Heart left ventricle (tissue), 16 donors: ENCODE data around the gene RFX3. TPM values are rescaled to one million over a fixed set of nuclear protein-coding genes. Genes with fewer than 3 reads are reported as not detected.

Experiments used
- ATAC-seq, 4 donors: fragments of 200-7000 bp; cut with Tn5 transposase; one replicate each; pipeline ENCODE4 v1.9.1; 2020 to 2022; ENCODE audit warnings: moderate library complexity in 4 of 4, mild to moderate bottlenecking in 3 of 4, moderate number of reproducible peaks in 1 of 4
- DNase-seq, 5 donors: peaks; one replicate each; pipeline ENCODE4 v3.0.0-alpha.2; 2020
- H3K27ac ChIP-seq, 12 donors: fragments of 200-600 bp; sonication (generic) in 4 of 12; one replicate each; pipeline versions ENCODE4 v1.5.0 to v1.8.0; 2016 to 2022; ENCODE audit warnings: mild to moderate bottlenecking in 2 of 12
- H3K27me3 ChIP-seq, 9 donors: fragments of 200-600 bp; sonication (generic) in 2 of 9; one replicate each; pipeline versions ENCODE4 v1.5.1 to v1.8.0; 2016 to 2022; ENCODE audit warnings: mild to moderate bottlenecking in 3 of 9
- H3K36me3 ChIP-seq, 9 donors: fragments of 200-600 bp; sonication (generic) in 2 of 9; one replicate each; pipeline versions ENCODE4 v1.5.0 to v1.8.0; 2018 to 2022; ENCODE audit warnings: mild to moderate bottlenecking in 2 of 9
- H3K4me1 ChIP-seq, 12 donors: fragments of 200-600 bp; sonication (generic) in 4 of 12; one replicate each; pipeline versions ENCODE4 v1.5.0 to v1.8.0; 2016 to 2022; ENCODE audit warnings: mild to moderate bottlenecking in 3 of 12
- H3K4me3 ChIP-seq, 12 donors: fragments of 200-600 bp; sonication (generic) in 4 of 12; one replicate each; pipeline versions ENCODE4 v1.5.0 to v1.8.0; 2017 to 2022; ENCODE audit warnings: mild to moderate bottlenecking in 9 of 12, moderate library complexity in 4 of 12
- H3K9me3 ChIP-seq, 12 donors: fragments of 200-600 bp; sonication (generic) in 4 of 12; one replicate each; pipeline versions ENCODE4 v1.5.0 to v1.8.0; 2016 to 2022; ENCODE audit warnings: mild to moderate bottlenecking in 1 of 12
- POLR2A ChIP-seq, 2 donors: fragments of 450-650 bp; IDR thresholded peaks; one replicate each; pipeline ENCODE4 v1.6.1; 2017; ENCODE audit warnings: antibody characterized with exemption in 2 of 2, mild to moderate bottlenecking in 2 of 2, moderate library complexity in 2 of 2
- WGBS, 4 donors: extraction: QIAGEN DNeasy Blood & Tissue Kit in 2 of 4; methylation state at CpG; one replicate each; pipeline versions ENCODE4 v1.1.5 to v1.1.7; 2013 to 2018; 5-methylcytosine and 5-hydroxymethylcytosine counted together
- intact Hi-C, 10 donors: fragments of 100-400 bp; cut with DNase I; formaldehyde crosslinking; loops; one replicate each; pipeline versions ENCODE4 v1.11.1 to v1.14.2; 2022
- polyA plus RNA-seq, 2 donors: library from polyadenylated mRNA; stranded (reverse); fragments of 200-250 nt; gene quantifications; one replicate each; pipeline ENCODE4 v1.2.3, GENCODE V29; 2013
- total RNA-seq, 9 donors: library from RNA; depleted of rRNA in 2 of 9; stranded (reverse); fragments of >200 nt in 2 of 9; fragmentation: NEBNext Ultra II Directional in 3 of 9; extraction: Animal tissue kit (Norgen Biotek cat#: 25700) in 3 of 9; gene quantifications; one replicate each; pipeline versions ENCODE4 v1.1.0 to v1.2.4, GENCODE V29; 2016 to 2023
- TF ChIP-seq, protein P1 (sequence below), 12 donors: fragments of 200-600 bp; sonication (generic) in 4 of 12; IDR thresholded peaks; one replicate each; pipeline versions ENCODE4 v1.5.0 to v1.8.0; 2018 to 2022; ENCODE audit warnings: antibody characterized with exemption in 12 of 12, mild to moderate bottlenecking in 5 of 12
- donor health status: ischemic (EF 13 %, LVEDD 7.1; RV severe dilation, severe dysfunction).
- donor health status: healthy with polysubstance abuse.
- donor health status: DM: no; HTN: yes; CAD: no.
- donor health status: DM: no; HTN: no; CAD: no.
- donor health status: ischemic (EF 25% LVEDD 6.9; RV normal size, moderate dysfunction).
- donor health status: ischemic (EF 25% LVEDD 5.7; RV mildly dilated, moderate dysfunction).
- donor health status: healthy.
- donor health status: DM: yes; HTN: yes; CAD: no.
- donor health status: ischemic (EF 35%, LVEDD 5.7; RV mildly dilated, moderate dysfunction).
- donor health status: nonischemic (EF 11% LVEDD 7.7; RV severe dilation, severe dysfunction).
- donor health status: DM: yes; HTN: yes; CAD: no.
- donor health status: PGD.
- donor health status: ischemic (EF 29% LVEDD 5.4; RV normal size, mild dysfunction).
- donor health status: nonischemic (EF 23%, LVEDD 6.1; RV moderate dilation, normal function).

The RFX3 gene
- total and polyA plus RNA-seq, 11 donors: 0.80 to 8.3 (median 2.9) TPM

DNA sequence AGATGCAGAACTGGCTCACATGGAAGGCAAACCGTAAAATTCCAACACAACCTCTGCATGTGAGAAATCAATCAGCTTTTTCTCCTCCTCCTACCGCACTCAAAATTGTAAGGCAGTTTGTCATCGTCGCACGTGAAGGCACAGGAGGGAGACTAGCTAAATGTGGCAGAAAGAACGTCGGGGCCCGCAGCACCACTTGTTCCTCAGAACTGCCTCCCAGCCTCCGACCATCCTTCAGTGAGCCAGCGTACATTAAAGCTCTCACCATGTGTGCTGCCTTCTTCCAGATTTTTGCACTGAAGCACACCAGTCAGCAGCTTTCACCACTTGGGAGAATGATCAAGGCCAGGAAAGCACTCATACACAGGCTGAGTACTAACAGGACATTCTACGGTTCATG lies 105.9 kb downstream of the RFX3 start:
- no peak overlapping the region for H3K27ac ChIP-seq
- H3K36me3 ChIP-seq: no peaks in the 10 kb centered on the region
- H3K4me3 ChIP-seq: no peak overlapping the region
- 74 to 88% (median 83%) methylated on average over 11 of the region's 11 CpGs for WGBS, 4 donors
- DNase-seq (no peak), ATAC-seq (no peak)
- peaks cover 0 to 6% (median 0%) of the 10 kb centered on the region in 12 donors for H3K9me3 ChIP-seq
- no peaks in the 10 kb centered on the region for H3K27me3 ChIP-seq
- intact Hi-C loops: no loop called here
- H3K4me1 ChIP-seq: no peaks in the 10 kb centered on the region
- TF ChIP-seq, protein P1, sequence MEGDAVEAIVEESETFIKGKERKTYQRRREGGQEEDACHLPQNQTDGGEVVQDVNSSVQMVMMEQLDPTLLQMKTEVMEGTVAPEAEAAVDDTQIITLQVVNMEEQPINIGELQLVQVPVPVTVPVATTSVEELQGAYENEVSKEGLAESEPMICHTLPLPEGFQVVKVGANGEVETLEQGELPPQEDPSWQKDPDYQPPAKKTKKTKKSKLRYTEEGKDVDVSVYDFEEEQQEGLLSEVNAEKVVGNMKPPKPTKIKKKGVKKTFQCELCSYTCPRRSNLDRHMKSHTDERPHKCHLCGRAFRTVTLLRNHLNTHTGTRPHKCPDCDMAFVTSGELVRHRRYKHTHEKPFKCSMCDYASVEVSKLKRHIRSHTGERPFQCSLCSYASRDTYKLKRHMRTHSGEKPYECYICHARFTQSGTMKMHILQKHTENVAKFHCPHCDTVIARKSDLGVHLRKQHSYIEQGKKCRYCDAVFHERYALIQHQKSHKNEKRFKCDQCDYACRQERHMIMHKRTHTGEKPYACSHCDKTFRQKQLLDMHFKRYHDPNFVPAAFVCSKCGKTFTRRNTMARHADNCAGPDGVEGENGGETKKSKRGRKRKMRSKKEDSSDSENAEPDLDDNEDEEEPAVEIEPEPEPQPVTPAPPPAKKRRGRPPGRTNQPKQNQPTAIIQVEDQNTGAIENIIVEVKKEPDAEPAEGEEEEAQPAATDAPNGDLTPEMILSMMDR (IDR thresholded peaks at IDR 0.05): no peak
- TF ChIP-seq POLR2A (IDR thresholded peaks at IDR 0.05): no peak

DNA sequence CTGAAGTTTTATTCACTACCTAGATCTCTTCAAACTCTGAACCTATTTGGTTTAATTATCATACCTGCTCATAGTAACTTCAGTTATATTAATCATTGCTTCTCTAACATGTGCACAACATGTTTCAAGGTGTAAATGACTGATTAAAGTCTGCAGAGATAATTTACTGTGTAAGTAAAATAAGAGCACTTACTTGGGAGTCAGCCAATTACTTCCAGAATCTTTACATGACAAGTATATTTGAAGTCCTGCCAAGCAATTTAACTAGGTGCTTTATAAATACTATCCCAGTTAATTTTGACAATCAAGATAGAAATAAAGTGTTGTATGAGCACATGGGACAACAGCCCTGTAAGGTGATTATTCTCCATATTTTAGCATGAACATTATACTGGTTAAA lies 109.9 kb downstream of the RFX3 start:
- H3K27ac ChIP-seq: no peak overlapping the region
- TF ChIP-seq POLR2A (IDR thresholded peaks at IDR 0.05): no peak
- TF ChIP-seq, protein P1 (IDR thresholded peaks at IDR 0.05): no peak
- no peak for DNase-seq
- H3K27me3 ChIP-seq: no peaks in the 10 kb centered on the region
- no peak for ATAC-seq
- no peaks in the 10 kb centered on the region for H3K36me3 ChIP-seq
- intact Hi-C loops: no loop called here
- no peaks in the 10 kb centered on the region for H3K9me3 ChIP-seq
- peaks cover 0 to 4% (median 0%) of the 10 kb centered on the region in 12 donors for H3K4me1 ChIP-seq
- H3K4me3 ChIP-seq: no peak overlapping the region

DNA sequence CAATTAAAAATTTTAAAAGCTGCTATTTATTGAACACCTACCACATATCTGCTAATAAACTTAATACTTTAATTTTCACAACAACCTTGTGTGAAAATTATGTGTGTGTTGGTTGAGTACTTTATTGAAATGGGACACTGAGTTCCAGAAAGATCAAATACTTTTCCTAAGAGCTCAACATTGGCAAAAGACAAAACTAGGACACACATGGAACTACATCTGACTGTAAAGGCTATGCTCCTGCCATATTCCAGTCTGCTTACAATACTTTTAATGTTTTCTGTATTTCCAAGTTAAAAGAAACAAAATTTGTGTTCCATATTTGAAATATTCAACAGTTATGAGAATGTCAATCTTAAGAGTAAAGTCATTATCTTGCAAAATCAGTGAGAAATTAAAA lies 111.8 kb downstream of the RFX3 start:
- TF ChIP-seq POLR2A (IDR thresholded peaks at IDR 0.05): no peak
- TF ChIP-seq, protein P1 (IDR thresholded peaks at IDR 0.05): no peak
- peak overlapping the region in 1 of 12 donors; percentile 10 for H3K27ac ChIP-seq
- H3K27me3 ChIP-seq: no peaks in the 10 kb centered on the region
- intact Hi-C loops: no loop called here
- no peaks in the 10 kb centered on the region for H3K36me3 ChIP-seq
- no peak for DNase-seq
- H3K4me3 ChIP-seq: no peak overlapping the region
- H3K4me1 ChIP-seq: peaks cover 0 to 4% (median 0%) of the 10 kb centered on the region in 12 donors
- H3K9me3 ChIP-seq: no peaks in the 10 kb centered on the region
- peak in 2 of 4 donors; percentile 53 to 74 for ATAC-seq

DNA sequence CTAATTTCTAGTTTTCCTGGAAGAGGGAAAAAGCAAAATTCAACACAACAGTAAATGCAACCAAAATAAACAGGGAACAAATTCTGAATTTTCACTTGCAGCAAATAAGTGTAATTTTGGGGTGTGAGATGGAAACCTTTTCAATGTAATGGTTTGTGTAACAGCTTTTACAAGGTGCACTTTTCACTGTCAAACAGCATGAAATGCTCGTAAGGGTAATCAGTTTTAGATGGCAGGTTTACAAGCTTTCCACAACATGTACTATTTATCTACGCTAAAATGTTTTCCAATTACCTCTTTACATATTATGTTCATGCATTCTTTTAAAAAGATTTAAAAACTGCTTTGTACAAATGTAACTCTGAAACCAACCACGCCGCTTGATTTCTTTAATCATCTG lies 115.3 kb downstream of the RFX3 start:
- TF ChIP-seq POLR2A (IDR thresholded peaks at IDR 0.05): no peak
- TF ChIP-seq, protein P1 (IDR thresholded peaks at IDR 0.05): no peak
- Histone ChIP-seq H3K9me3 (no peaks in the 10 kb centered on the region), H3K27ac (no peak overlapping the region), H3K4me3 (no peak overlapping the region), H3K4me1 (peaks cover 0 to 4% (median 0%) of the 10 kb centered on the region in 12 donors), H3K27me3 (no peaks in the 10 kb centered on the region), H3K36me3 (no peaks in the 10 kb centered on the region)
- WGBS, 4 donors: 84 to 98% (median 95%) methylated on average over 4 of the region's 4 CpGs
- ATAC-seq: no peak
- intact Hi-C loops: no loop called here
- no peak for DNase-seq
